ENCODE data around the gene VWCE. TPM values are rescaled to one million over a fixed set of nuclear protein-coding genes. Genes with fewer than 3 reads are reported as not detected.

VWCE gene
- total RNA-seq, 3 donors from 2014 or later (not counting 1 experiment from before 2014, with no cell fraction given): 0.61 to 0.95 (median 0.82) TPM

DNA sequence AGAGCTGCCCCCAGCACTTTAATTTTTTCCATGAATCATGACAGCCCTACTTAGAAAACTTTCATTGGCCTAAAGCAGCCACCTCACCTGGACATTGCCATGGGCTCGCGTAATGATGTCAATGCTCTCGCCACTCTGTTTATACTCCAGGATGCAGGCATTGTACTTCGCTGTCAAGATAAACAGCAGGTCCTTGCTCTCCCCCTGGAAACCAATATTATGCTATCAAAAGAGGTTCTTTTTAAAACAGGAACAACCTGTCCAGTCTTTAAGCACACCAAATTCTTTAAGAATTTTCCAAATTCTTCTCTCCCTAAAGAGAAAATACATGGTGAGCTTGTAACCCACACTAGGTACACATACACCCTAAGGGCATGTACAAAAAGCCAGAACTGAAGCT, 34.8 kb upstream of the VWCE start:
- Mint-ChIP-seq H3K27ac (peak overlapping the region; percentile 27 to 95), H3K36me3 (peaks cover 17% of the 10 kb centered on the region), H3K27me3 (ENCODE audit: low read depth in 2 of 2) (no peaks in the 10 kb centered on the region), H3K4me3 (no peak overlapping the region), H3K9me3 (no peaks in the 10 kb centered on the region), H3K4me1 (peaks cover 42 to 49% of the 10 kb centered on the region in 2 donors)
- no peak for DNase-seq
- Histone ChIP-seq H3K4me3 (ENCODE audit: low read length) (no peak overlapping the region), H3K9me3 (ENCODE audit: control insufficient read depth, insufficient read depth, low read length) (no peaks in the 10 kb centered on the region), H3K4me1 (ENCODE audit: control insufficient read depth, insufficient read depth, low read length) (peaks cover 27% of the 10 kb centered on the region), H3K27ac (ENCODE audit: low read length) (no peak overlapping the region), H3K36me3 (ENCODE audit: control insufficient read depth, insufficient read depth, low read length) (peaks cover 48% of the 10 kb centered on the region), H3K27me3 (ENCODE audit: control insufficient read depth, insufficient read depth, low read length) (no peaks in the 10 kb centered on the region)
- intact Hi-C loops (cut with micrococcal nuclease): no loop called here
- 98% methylated on average over 4 of the region's 4 CpGs for WGBS (ENCODE audit: insufficient coverage)
- TF ChIP-seq, protein P1, sequence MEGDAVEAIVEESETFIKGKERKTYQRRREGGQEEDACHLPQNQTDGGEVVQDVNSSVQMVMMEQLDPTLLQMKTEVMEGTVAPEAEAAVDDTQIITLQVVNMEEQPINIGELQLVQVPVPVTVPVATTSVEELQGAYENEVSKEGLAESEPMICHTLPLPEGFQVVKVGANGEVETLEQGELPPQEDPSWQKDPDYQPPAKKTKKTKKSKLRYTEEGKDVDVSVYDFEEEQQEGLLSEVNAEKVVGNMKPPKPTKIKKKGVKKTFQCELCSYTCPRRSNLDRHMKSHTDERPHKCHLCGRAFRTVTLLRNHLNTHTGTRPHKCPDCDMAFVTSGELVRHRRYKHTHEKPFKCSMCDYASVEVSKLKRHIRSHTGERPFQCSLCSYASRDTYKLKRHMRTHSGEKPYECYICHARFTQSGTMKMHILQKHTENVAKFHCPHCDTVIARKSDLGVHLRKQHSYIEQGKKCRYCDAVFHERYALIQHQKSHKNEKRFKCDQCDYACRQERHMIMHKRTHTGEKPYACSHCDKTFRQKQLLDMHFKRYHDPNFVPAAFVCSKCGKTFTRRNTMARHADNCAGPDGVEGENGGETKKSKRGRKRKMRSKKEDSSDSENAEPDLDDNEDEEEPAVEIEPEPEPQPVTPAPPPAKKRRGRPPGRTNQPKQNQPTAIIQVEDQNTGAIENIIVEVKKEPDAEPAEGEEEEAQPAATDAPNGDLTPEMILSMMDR (IDR thresholded peaks at IDR 0.05): no peak
- ATAC-seq: no peak

DNA sequence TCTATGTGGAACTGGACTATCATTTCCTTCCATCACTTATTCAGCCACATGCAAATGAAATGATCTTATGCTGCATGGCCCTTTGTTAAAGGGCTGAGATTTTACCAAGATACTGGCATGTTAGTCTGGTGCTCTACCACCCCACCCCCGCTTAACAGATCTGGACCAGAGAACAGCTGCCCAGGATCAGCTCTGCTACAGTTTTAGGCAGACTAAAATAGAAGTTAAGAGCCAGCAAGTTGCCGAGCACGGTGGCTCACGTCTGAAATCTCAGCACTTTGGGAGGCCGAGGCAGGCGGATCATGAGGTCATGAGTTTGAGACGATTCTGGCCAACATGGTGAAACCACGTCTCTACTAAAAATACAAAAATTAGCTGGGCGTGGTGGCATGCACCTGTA, 33.2 kb upstream of the VWCE start:
- H3K27ac Mint-ChIP-seq: no peak overlapping the region
- no peaks in the 10 kb centered on the region for H3K9me3 Mint-ChIP-seq
- H3K4me1 ChIP-seq (ENCODE audit: control insufficient read depth, insufficient read depth, low read length): peaks cover 18% of the 10 kb centered on the region
- peaks cover 38 to 40% of the 10 kb centered on the region in 2 donors for H3K4me1 Mint-ChIP-seq
- WGBS (ENCODE audit: insufficient coverage): 95% methylated on average over 9 of the region's 9 CpGs
- peaks cover 25% of the 10 kb centered on the region for H3K36me3 Mint-ChIP-seq
- H3K27me3 ChIP-seq (ENCODE audit: control insufficient read depth, insufficient read depth, low read length): no peaks in the 10 kb centered on the region
- ATAC-seq: no peak
- no peak overlapping the region for H3K4me3 ChIP-seq (ENCODE audit: low read length)
- H3K27me3 Mint-ChIP-seq (ENCODE audit: low read depth in 2 of 2): no peaks in the 10 kb centered on the region
- H3K36me3 ChIP-seq (ENCODE audit: control insufficient read depth, insufficient read depth, low read length): peaks cover 59% of the 10 kb centered on the region
- intact Hi-C loops (cut with micrococcal nuclease): no loop called here
- H3K9me3 ChIP-seq (ENCODE audit: control insufficient read depth, insufficient read depth, low read length): no peaks in the 10 kb centered on the region
- no peak overlapping the region for H3K27ac ChIP-seq (ENCODE audit: low read length)
- TF ChIP-seq, protein P1 (IDR thresholded peaks at IDR 0.05): no peak
- H3K4me3 Mint-ChIP-seq: no peak overlapping the region
- DNase-seq: no peak

GRCh38 chr11:61327669-61328071, 32.6 kb upstream of the VWCE start:
- Mint-ChIP-seq H3K9me3 (no peaks in the 10 kb centered on the region), H3K4me1 (peaks cover 33 to 34% of the 10 kb centered on the region in 2 donors), H3K27ac (peak overlapping the region in 1 of 2 donors; percentile 49), H3K4me3 (no peak overlapping the region), H3K36me3 (peaks cover 30% of the 10 kb centered on the region), H3K27me3 (ENCODE audit: low read depth in 2 of 2) (no peaks in the 10 kb centered on the region)
- intact Hi-C loops (cut with micrococcal nuclease): no loop called here
- no peaks in the 10 kb centered on the region for H3K27me3 ChIP-seq (ENCODE audit: control insufficient read depth, insufficient read depth, low read length)
- peaks cover 16% of the 10 kb centered on the region for H3K4me1 ChIP-seq (ENCODE audit: control insufficient read depth, insufficient read depth, low read length)
- no peak for DNase-seq
- no peak overlapping the region for H3K4me3 ChIP-seq (ENCODE audit: low read length)
- no peak for ATAC-seq
- peaks cover 66% of the 10 kb centered on the region for H3K36me3 ChIP-seq (ENCODE audit: control insufficient read depth, insufficient read depth, low read length)
- no peak overlapping the region for H3K27ac ChIP-seq (ENCODE audit: low read length)
- H3K9me3 ChIP-seq (ENCODE audit: control insufficient read depth, insufficient read depth, low read length): no peaks in the 10 kb centered on the region
- TF ChIP-seq, protein P1 (IDR thresholded peaks at IDR 0.05): no peak

DNA sequence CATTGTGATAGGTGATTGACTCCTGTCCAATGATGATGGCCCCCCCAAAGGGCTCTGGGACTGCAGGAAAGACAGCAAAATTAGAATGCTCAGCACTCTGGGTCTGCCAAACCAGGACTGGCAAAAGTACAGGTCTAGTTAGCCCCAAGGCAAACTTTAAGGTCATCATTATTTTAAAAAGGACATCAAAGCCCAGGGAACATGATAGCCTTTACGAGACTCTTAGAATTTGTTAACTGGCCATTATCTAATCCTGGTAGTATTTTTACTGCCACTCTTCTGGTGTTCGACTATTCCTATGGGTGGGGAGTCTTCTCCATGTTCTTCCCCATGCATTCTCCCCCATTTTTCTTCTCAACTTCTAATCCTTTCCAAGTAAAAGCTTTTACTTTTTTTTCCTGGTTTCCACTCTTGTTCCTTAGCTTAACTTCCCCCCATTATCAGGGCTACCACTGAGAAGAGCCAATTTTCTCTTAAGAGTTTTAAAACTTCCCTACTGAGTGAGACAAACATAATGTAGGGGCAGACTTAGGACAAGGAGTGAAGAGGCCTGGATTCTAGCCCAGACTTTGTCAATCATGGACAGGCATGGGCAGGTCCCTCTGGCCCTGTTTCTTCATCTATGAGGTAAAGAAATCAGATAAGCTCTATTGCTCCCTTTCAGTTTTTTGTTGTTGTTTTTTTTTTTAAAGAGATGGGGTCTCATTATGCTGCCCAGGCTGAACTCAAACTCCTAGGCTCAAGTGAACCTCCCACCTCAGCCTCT, 30.7 kb upstream of the VWCE start:
- Histone ChIP-seq H3K27ac (ENCODE audit: low read length) (no peak overlapping the region), H3K36me3 (ENCODE audit: control insufficient read depth, insufficient read depth, low read length) (peaks cover 84% of the 10 kb centered on the region), H3K9me3 (ENCODE audit: control insufficient read depth, insufficient read depth, low read length) (no peaks in the 10 kb centered on the region), H3K4me1 (ENCODE audit: control insufficient read depth, insufficient read depth, low read length) (no peaks in the 10 kb centered on the region), H3K27me3 (ENCODE audit: control insufficient read depth, insufficient read depth, low read length) (no peaks in the 10 kb centered on the region), H3K4me3 (ENCODE audit: low read length) (no peak overlapping the region)
- Mint-ChIP-seq H3K27ac (peak overlapping the region in 1 of 2 donors; percentile 32), H3K4me3 (no peak overlapping the region), H3K9me3 (no peaks in the 10 kb centered on the region), H3K27me3 (ENCODE audit: low read depth in 2 of 2) (no peaks in the 10 kb centered on the region), H3K4me1 (peaks cover 15 to 16% of the 10 kb centered on the region in 2 donors), H3K36me3 (peaks cover 45% of the 10 kb centered on the region)
- DNase-seq (no peak), ATAC-seq (no peak)
- intact Hi-C loops (cut with micrococcal nuclease): no loop called here
- TF ChIP-seq, protein P1 (IDR thresholded peaks at IDR 0.05): no peak
- WGBS (ENCODE audit: insufficient coverage): 100% methylated on average over 1 of the region's 2 CpGs
